WTC11 (cell line): ENCODE data around the gene ASB3. TPM values are rescaled to one million over a fixed set of nuclear protein-coding genes. Genes with fewer than 3 reads are reported as not detected.

ENCODE experiments used
- ATAC-seq: fragments of 200-7000 bp; cut with Tn5 transposase; 2 replicates; pipeline ENCODE4 v1.10.0; 2021; ENCODE audit warnings: mild to moderate bottlenecking, moderate library complexity
- CTCF ChIA-PET: fragments of 300-600 bp; sonication (Branson Sonifier 250); formaldehyde crosslinking; loops from one replicate; lab custom pipeline; 2021; ENCODE audit warnings: antibody characterized with exemption; lab: Charles Lee
- POLR2A ChIA-PET: fragments of 350-600 bp; sonication (Branson Sonifier 250); formaldehyde crosslinking; loops from one replicate; lab custom pipeline; 2021; ENCODE audit warnings: antibody characterized with exemption; lab: Charles Lee
- DNase-seq: peaks from one replicate; pipeline ENCODE4 v3.0.0; 2021; ENCODE audit warnings: low spot score
- H3K27ac Mint-ChIP-seq: 2 replicates; pipeline ENCODE4 v1.8.0; 2021; ENCODE audit warnings: mixed read lengths
- H3K27me3 Mint-ChIP-seq: 2 replicates; pipeline ENCODE4 v1.8.0; 2021; ENCODE audit warnings: low read depth, mild to moderate bottlenecking, moderate library complexity, mixed read lengths
- H3K36me3 Mint-ChIP-seq: 2 replicates; pipeline ENCODE4 v1.8.0; 2021; ENCODE audit warnings: mixed read lengths
- H3K4me1 Mint-ChIP-seq: 2 replicates; pipeline ENCODE4 v1.8.0; 2022; ENCODE audit warnings: mixed read lengths
- H3K4me3 Mint-ChIP-seq: 2 replicates; pipeline ENCODE4 v1.8.0; 2021; ENCODE audit warnings: mild to moderate bottlenecking, moderate library complexity, mixed read lengths
- H3K9me3 Mint-ChIP-seq: 2 replicates; pipeline ENCODE4 v1.8.0; 2021; ENCODE audit warnings: mixed read lengths
- AFF4 ChIP-seq: sonication (generic); formaldehyde crosslinking; IDR thresholded peaks from 2 replicates; pipeline ENCODE4 v1.8.1; 2023; ENCODE audit warnings: mild to moderate bottlenecking, missing genetic modification reagents, borderline replicate concordance
- AR ChIP-seq: fragments of 250-450 bp; sonication (Bioruptor Pico); IDR thresholded peaks from 2 replicates; pipeline ENCODE4 v1.9.0; 2021; ENCODE audit warnings: mild to moderate bottlenecking
- ARID4B ChIP-seq: sonication (generic); formaldehyde crosslinking; IDR thresholded peaks from 2 replicates; pipeline ENCODE4 v1.8.0; 2023; ENCODE audit warnings: missing genetic modification reagents, mild to moderate bottlenecking, borderline replicate concordance
- ATF1 ChIP-seq: sonication (generic); formaldehyde crosslinking; IDR thresholded peaks from 2 replicates; pipeline ENCODE4 v1.8.1; 2023; ENCODE audit warnings: mild to moderate bottlenecking, moderate library complexity, missing genetic modification reagents
- ATF6 ChIP-seq: sonication (generic); formaldehyde crosslinking; IDR thresholded peaks from 2 replicates; pipeline ENCODE4 v1.8.1; 2023; ENCODE audit warnings: mild to moderate bottlenecking, missing genetic modification reagents
- CREB1 ChIP-seq: sonication (generic); formaldehyde crosslinking; IDR thresholded peaks from 2 replicates; pipeline ENCODE4 v1.8.0; 2023; ENCODE audit warnings: mild to moderate bottlenecking, missing genetic modification reagents
- E2F1 ChIP-seq: sonication (generic); formaldehyde crosslinking; IDR thresholded peaks from 2 replicates; pipeline ENCODE4 v1.8.0; 2022; ENCODE audit warnings: mild to moderate bottlenecking, missing genetic modification reagents
- EMX1 ChIP-seq: fragments of 250-450 bp; sonication (Bioruptor Pico); IDR thresholded peaks from 2 replicates; pipeline ENCODE4 v1.8.0; 2021; ENCODE audit warnings: mild to moderate bottlenecking
- FOXP4 ChIP-seq: sonication (generic); formaldehyde crosslinking; IDR thresholded peaks from 2 replicates; pipeline ENCODE4 v1.8.0; 2022; ENCODE audit warnings: mild to moderate bottlenecking, missing genetic modification reagents
- GABPB1 ChIP-seq: sonication (generic); formaldehyde crosslinking; IDR thresholded peaks from 2 replicates; pipeline ENCODE4 v1.8.1; 2023; ENCODE audit warnings: mild to moderate bottlenecking, missing genetic modification reagents
- NR1H2 ChIP-seq: sonication (generic); formaldehyde crosslinking; IDR thresholded peaks from 2 replicates; pipeline ENCODE4 v1.9.0; 2021; ENCODE audit warnings: mild to moderate bottlenecking, moderate library complexity, missing genetic modification reagents
- SOX15 ChIP-seq: fragments of 250-450 bp; sonication (Bioruptor Pico); IDR thresholded peaks from 2 replicates; pipeline ENCODE4 v1.9.0; 2021; ENCODE audit warnings: mild to moderate bottlenecking
- ZBTB21 ChIP-seq: sonication (generic); formaldehyde crosslinking; IDR thresholded peaks from 2 replicates; pipeline ENCODE4 v1.8.1; 2023; ENCODE audit warnings: mild to moderate bottlenecking, missing genetic modification reagents, borderline replicate concordance
- ZMAT4 ChIP-seq: fragments of 250-450 bp; sonication (Bioruptor Pico); IDR thresholded peaks from 2 replicates; pipeline ENCODE4 v1.9.0; 2021; ENCODE audit warnings: mild to moderate bottlenecking
- ZNF121 ChIP-seq: sonication (generic); formaldehyde crosslinking; IDR thresholded peaks from 2 replicates; pipeline ENCODE4 v1.8.0; 2023; ENCODE audit warnings: missing genetic modification reagents
- ZNF396 ChIP-seq: fragments of 250-450 bp; sonication (Bioruptor Pico); IDR thresholded peaks from 2 replicates; pipeline ENCODE4 v1.8.0; 2021; ENCODE audit warnings: mild to moderate bottlenecking, moderate library complexity, borderline replicate concordance
- total RNA-seq: library from RNA; stranded (reverse); gene quantifications from 3 replicates; pipeline ENCODE4 v1.2.3, GENCODE V29; 2021

The ASB3 gene
- total RNA-seq, 1 experiment from 2014 or later, result 30.2 TPM

- TF ChIP-seq AFF4 (CRISPR knock-in tag), result no peak
Measured at GRCh38 chr2:53778536-53779162, 8.1 kb downstream of the ASB3 start (continued).

- POLR2A ChIA-PET, result no interaction called here
Measured at GRCh38 chr2:53777134-53777533, 9.6 kb downstream of the ASB3 start.

More at GRCh38 chr2:53777134-53777533, 9.6 kb downstream of the ASB3 start:
- Mint-ChIP-seq H3K4me3 (no peak overlapping the region), H3K4me1 (peaks cover 1% of the 10 kb centered on the region), H3K9me3 (peaks cover 9% of the 10 kb centered on the region), H3K27me3 (no peaks in the 10 kb centered on the region), H3K36me3 (peaks cover 42% of the 10 kb centered on the region), H3K27ac (no peak overlapping the region)
- DNase-seq (no peak), ATAC-seq (no peak)
- TF ChIP-seq ZNF121 (no peak), ARID4B (CRISPR knock-in tag) (no peak), GABPB1 (CRISPR knock-in tag) (no peak), ATF6 (CRISPR knock-in tag) (no peak), EMX1 (CRISPR knock-in tag) (no peak), CREB1 (no peak), AR (CRISPR knock-in tag) (no peak), NR1H2 (no peak), FOXP4 (CRISPR knock-in tag) (no peak), SOX15 (CRISPR knock-in tag) (no peak), E2F1 (CRISPR knock-in tag) (no peak), ZNF396 (CRISPR knock-in tag) (no peak), ZMAT4 (CRISPR knock-in tag) (no peak), ATF1 (CRISPR knock-in tag) (no peak), ZBTB21 (CRISPR knock-in tag) (no peak)
- CTCF ChIA-PET, result interaction anchor here (1.4 kb wide), 1 partner anchor 9 kb away, joined by 7 read pairs; the partner anchor contains the start of gene CHAC2
